HEK293 (cell line): ENCODE results near the gene TMEM187.

Source experiments
- HIC1 ChIP-seq: fragments of 450-650 bp; formaldehyde crosslinking; IDR thresholded peaks from 2 replicates; pipeline ENCODE4 v1.5.1; 2016; ENCODE audit warnings: missing biosample characterization, missing genetic modification characterization
- KLF7 ChIP-seq: fragments of 450-650 bp; formaldehyde crosslinking; IDR thresholded peaks from 2 replicates; pipeline ENCODE4 v1.5.1; 2016; ENCODE audit warnings: missing biosample characterization, missing genetic modification characterization, borderline replicate concordance
- KLF8 ChIP-seq: fragments of 450-650 bp; formaldehyde crosslinking; IDR thresholded peaks from 2 replicates; pipeline ENCODE4 v1.5.1; 2016; ENCODE audit warnings: missing biosample characterization, missing genetic modification characterization
- MYNN ChIP-seq: fragments of 450-650 bp; formaldehyde crosslinking; IDR thresholded peaks from 2 replicates; pipeline ENCODE4 v1.5.1; 2016; ENCODE audit warnings: missing biosample characterization, missing genetic modification characterization, borderline replicate concordance
- OVOL3 ChIP-seq: fragments of 450-650 bp; formaldehyde crosslinking; IDR thresholded peaks from 2 replicates; pipeline ENCODE4 v1.5.1; 2016; ENCODE audit warnings: missing biosample characterization, missing genetic modification characterization
- PRDM1 ChIP-seq: fragments of 450-650 bp; formaldehyde crosslinking; IDR thresholded peaks from 2 replicates; pipeline ENCODE4; 2016; ENCODE audit warnings: missing biosample characterization, missing genetic modification characterization
- ZBTB26 ChIP-seq: fragments of 450-650 bp; formaldehyde crosslinking; optimal IDR thresholded peaks from 2 replicates; pipeline ENCODE3; 2016; ENCODE audit warnings: missing biosample characterization, mild to moderate bottlenecking, missing genetic modification characterization
- ZBTB7A ChIP-seq: fragments of 450-650 bp; formaldehyde crosslinking; IDR thresholded peaks from 2 replicates; pipeline ENCODE4 v1.5.1; 2016; ENCODE audit warnings: low read depth, missing biosample characterization, missing genetic modification characterization
- ZFP3 ChIP-seq: fragments of 450-650 bp; formaldehyde crosslinking; IDR thresholded peaks from 2 replicates; pipeline ENCODE4 v1.5.1; 2016; ENCODE audit warnings: low read depth, missing biosample characterization, missing genetic modification characterization
- ZIC2 ChIP-seq: fragments of 450-650 bp; formaldehyde crosslinking; IDR thresholded peaks from 2 replicates; pipeline ENCODE4 v1.5.1; 2016; ENCODE audit warnings: missing biosample characterization, missing genetic modification characterization
- ZNF112 ChIP-seq: fragments of 450-650 bp; formaldehyde crosslinking; IDR thresholded peaks from 2 replicates; pipeline ENCODE4 v1.5.0; 2017; ENCODE audit warnings: missing biosample characterization, missing genetic modification characterization
- ZNF157 ChIP-seq: fragments of 450-650 bp; formaldehyde crosslinking; IDR thresholded peaks from 2 replicates; pipeline ENCODE4 v1.5.1; 2016; ENCODE audit warnings: missing biosample characterization, missing genetic modification characterization
- ZNF16 ChIP-seq: fragments of 450-650 bp; formaldehyde crosslinking; IDR thresholded peaks from 2 replicates; pipeline ENCODE4 v1.5.1; 2016; ENCODE audit warnings: low read depth, missing biosample characterization, missing genetic modification characterization
- ZNF184 ChIP-seq: fragments of 450-650 bp; IDR thresholded peaks from 2 replicates; pipeline ENCODE4 v1.5.1; 2018; ENCODE audit warnings: missing biosample characterization, mild to moderate bottlenecking, missing genetic modification characterization
- ZNF2 ChIP-seq: fragments of 450-650 bp; formaldehyde crosslinking; IDR thresholded peaks from 2 replicates; pipeline ENCODE4 v1.5.1; 2016; ENCODE audit warnings: missing biosample characterization, missing genetic modification characterization
- ZNF202 ChIP-seq: fragments of 450-650 bp; formaldehyde crosslinking; IDR thresholded peaks from 2 replicates; pipeline ENCODE4 v1.5.1; 2016; ENCODE audit warnings: missing biosample characterization, missing genetic modification characterization, borderline replicate concordance
- ZNF280C ChIP-seq: fragments of 450-650 bp; formaldehyde crosslinking; IDR thresholded peaks from 2 replicates; pipeline ENCODE4 v1.5.1; 2016; ENCODE audit warnings: missing biosample characterization, missing genetic modification characterization
- ZNF394 ChIP-seq: fragments of 450-650 bp; formaldehyde crosslinking; IDR thresholded peaks from 2 replicates; pipeline ENCODE4 v1.5.1; 2016; ENCODE audit warnings: missing biosample characterization, missing genetic modification characterization, mild to moderate bottlenecking, moderate library complexity, borderline replicate concordance
- ZNF416 ChIP-seq: fragments of 450-650 bp; formaldehyde crosslinking; IDR thresholded peaks from 2 replicates; pipeline ENCODE4 v1.5.1; 2016; ENCODE audit warnings: missing biosample characterization, missing genetic modification characterization
- ZNF510 ChIP-seq: fragments of 450-650 bp; formaldehyde crosslinking; IDR thresholded peaks from 2 replicates; pipeline ENCODE4 v1.5.1; 2018; ENCODE audit warnings: mild to moderate bottlenecking, missing genetic modification characterization, missing biosample characterization; ENCODE audit not compliant: insufficient replicate concordance
- ZNF548 ChIP-seq: fragments of 450-650 bp; formaldehyde crosslinking; IDR thresholded peaks from 2 replicates; pipeline ENCODE4 v1.5.1; 2016; ENCODE audit warnings: missing biosample characterization, missing genetic modification characterization
- ZNF558 ChIP-seq: fragments of 450-650 bp; formaldehyde crosslinking; IDR thresholded peaks from 2 replicates; pipeline ENCODE4 v1.5.1; 2016; ENCODE audit warnings: missing biosample characterization, missing genetic modification characterization
- ZNF585B ChIP-seq: fragments of 450-650 bp; formaldehyde crosslinking; IDR thresholded peaks from 2 replicates; pipeline ENCODE4 v1.5.1; 2016; ENCODE audit warnings: missing biosample characterization, missing genetic modification characterization
- ZNF600 ChIP-seq: fragments of 450-650 bp; formaldehyde crosslinking; IDR thresholded peaks from 2 replicates; pipeline ENCODE4 v1.5.1; 2016; ENCODE audit warnings: missing biosample characterization, missing genetic modification characterization
- ZNF610 ChIP-seq: fragments of 450-650 bp; formaldehyde crosslinking; IDR thresholded peaks from 2 replicates; pipeline ENCODE4 v1.5.1; 2016; ENCODE audit warnings: missing biosample characterization, missing genetic modification characterization, borderline replicate concordance
- ZNF623 ChIP-seq: fragments of 450-650 bp; formaldehyde crosslinking; IDR thresholded peaks from 2 replicates; pipeline ENCODE4 v1.5.1; 2016; ENCODE audit warnings: missing biosample characterization, missing genetic modification characterization
- ZNF670 ChIP-seq: fragments of 450-650 bp; formaldehyde crosslinking; IDR thresholded peaks from 2 replicates; pipeline ENCODE4 v1.5.1; 2016; ENCODE audit warnings: missing biosample characterization, missing genetic modification characterization, low read depth
- ZNF707 ChIP-seq: fragments of 450-650 bp; formaldehyde crosslinking; IDR thresholded peaks from 2 replicates; pipeline ENCODE4 v1.5.1; 2016; ENCODE audit warnings: missing biosample characterization, missing genetic modification characterization
- ZNF776 ChIP-seq: fragments of 450-650 bp; formaldehyde crosslinking; IDR thresholded peaks from 2 replicates; pipeline ENCODE4 v1.5.0; 2017; ENCODE audit warnings: missing biosample characterization, missing genetic modification characterization, borderline replicate concordance
- ZNF791 ChIP-seq: fragments of 450-650 bp; formaldehyde crosslinking; IDR thresholded peaks from 2 replicates; pipeline ENCODE4 v1.5.1; 2016; ENCODE audit warnings: missing biosample characterization, missing genetic modification characterization
- ZNF837 ChIP-seq: fragments of 450-650 bp; formaldehyde crosslinking; IDR thresholded peaks from 2 replicates; pipeline ENCODE4 v1.5.1; 2016; ENCODE audit warnings: missing biosample characterization, missing genetic modification characterization
- ZSCAN23 ChIP-seq: fragments of 450-650 bp; formaldehyde crosslinking; IDR thresholded peaks from 2 replicates; pipeline ENCODE4 v1.5.1; 2016; ENCODE audit warnings: missing biosample characterization, missing genetic modification characterization
- TF ChIP-seq, protein P1 (sequence below): fragments of 450-650 bp; formaldehyde crosslinking; IDR thresholded peaks from 2 replicates; pipeline ENCODE4 v1.5.1; 2016; ENCODE audit warnings: missing biosample characterization, missing genetic modification characterization

TMEM187 gene

GRCh38 chrX:153971450-153972367 lies 845 bp upstream of the TMEM187 start, which contains the start of gene HCFC1 (continued):
- TF ChIP-seq ZBTB26 (tag by site-specific recombination) (peak; percentile 82), ZNF280C (tag by site-specific recombination) (no peak), ZNF112 (tag by site-specific recombination) (no peak), ZNF600 (no peak), OVOL3 (tag by site-specific recombination) (0 out of 2 replicates have a peak, but pooled peaks have one; percentile 32), ZFP3 (tag by site-specific recombination) (no peak), ZNF510 (tag by site-specific recombination) (no peak), ZNF707 (tag by site-specific recombination) (no peak), KLF8 (tag by site-specific recombination) (peak; percentile 99), ZNF416 (tag by site-specific recombination) (no peak), ZNF16 (tag by site-specific recombination) (no peak), ZNF776 (no peak), ZSCAN23 (no peak), ZNF791 (tag by site-specific recombination) (no peak), ZNF623 (no peak), ZNF157 (tag by site-specific recombination) (no peak), ZNF610 (no peak; the same call in none of the 2 replicates), ZIC2 (tag by site-specific recombination) (peak; percentile 88), ZNF558 (tag by site-specific recombination) (no peak), PRDM1 (0 out of 2 replicates have a peak, but pooled peaks have one; percentile 8), ZNF202 (tag by site-specific recombination) (no peak), ZNF837 (tag by site-specific recombination) (no peak), MYNN (tag by site-specific recombination) (peak; percentile 70; the same call in 1 of the 2 replicates), ZBTB7A (no peak; the same call in 1 of the 2 replicates), ZNF670 (tag by site-specific recombination) (no peak), ZNF394 (tag by site-specific recombination) (peak; percentile 21; the same call in 1 of the 2 replicates), ZNF2 (tag by site-specific recombination) (peak; percentile 68), KLF7 (peak; percentile 72; the same call in 1 of the 2 replicates), ZNF184 (tag by site-specific recombination) (peak; percentile 72; the same call in 1 of the 2 replicates), ZNF585B (no peak), HIC1 (tag by site-specific recombination) (peak; percentile 85), ZNF548 (tag by site-specific recombination) (no peak)
- TF ChIP-seq, protein P1, sequence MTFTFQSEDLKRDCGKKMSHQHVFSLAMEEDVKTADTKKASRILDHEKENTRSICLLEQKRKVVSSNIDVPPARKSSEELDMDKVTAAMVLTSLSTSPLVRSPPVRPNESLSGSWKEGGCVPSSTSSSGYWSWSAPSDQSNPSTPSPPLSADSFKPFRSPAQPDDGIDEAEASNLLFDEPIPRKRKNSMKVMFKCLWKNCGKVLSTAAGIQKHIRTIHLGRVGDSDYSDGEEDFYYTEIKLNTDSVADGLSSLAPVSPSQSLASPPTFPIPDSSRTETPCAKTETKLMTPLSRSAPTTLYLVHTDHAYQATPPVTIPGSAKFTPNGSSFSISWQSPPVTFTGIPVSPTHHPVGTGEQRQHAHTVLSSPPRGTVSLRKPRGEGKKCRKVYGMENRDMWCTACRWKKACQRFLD = no peak
